ENCODE results near the gene PJA1. TPM values are rescaled to one million over a fixed set of nuclear protein-coding genes. Genes with fewer than 3 reads are reported as not detected.

Gene PJA1
- total RNA-seq, 2 donors from 2014 or later, result 9.3 to 9.8 TPM

DNA sequence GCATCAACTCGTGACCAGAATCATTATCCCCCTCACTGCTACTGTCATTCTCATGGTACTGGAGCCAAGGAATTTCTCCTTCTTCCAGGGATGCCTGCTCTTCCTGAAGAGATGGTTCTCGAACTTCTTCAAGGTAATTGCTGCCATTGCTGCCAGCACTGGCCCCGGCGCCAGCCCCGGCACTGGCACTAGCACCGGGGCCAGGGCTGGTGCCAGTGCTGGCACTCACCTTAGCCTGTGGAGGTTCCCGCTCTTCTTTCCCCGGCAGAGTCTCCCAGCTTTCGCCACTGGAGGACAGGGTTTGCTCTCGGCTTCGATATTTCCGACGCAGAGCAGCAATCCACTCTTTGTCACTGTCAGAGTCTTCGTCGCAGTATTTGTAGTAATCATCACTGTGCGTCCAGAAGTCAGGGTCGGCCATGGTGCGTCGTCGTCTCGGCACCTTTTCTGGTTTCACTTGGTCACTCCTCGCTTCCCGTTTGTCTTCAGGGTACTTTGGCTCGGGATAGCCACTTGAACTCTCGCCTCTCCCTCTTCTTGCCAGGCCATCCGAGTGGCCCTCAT lies 3.4 kb downstream of the PJA1 start:
- Histone ChIP-seq H3K4me1 (no peaks in the 10 kb centered on the region), H3K9me3 (no peaks in the 10 kb centered on the region), H3K27me3 (peaks cover 6% of the 10 kb centered on the region), H3K36me3 (no peaks in the 10 kb centered on the region), H3K4me3 (no peak overlapping the region), H3K9ac (ENCODE audit: low read depth in 2 of 2, low read length in 2 of 2) (no peak overlapping the region), H3K27ac (no peak overlapping the region)
- intact Hi-C loops (cut with DNase I), result no loop called here
- TF ChIP-seq, protein P1, sequence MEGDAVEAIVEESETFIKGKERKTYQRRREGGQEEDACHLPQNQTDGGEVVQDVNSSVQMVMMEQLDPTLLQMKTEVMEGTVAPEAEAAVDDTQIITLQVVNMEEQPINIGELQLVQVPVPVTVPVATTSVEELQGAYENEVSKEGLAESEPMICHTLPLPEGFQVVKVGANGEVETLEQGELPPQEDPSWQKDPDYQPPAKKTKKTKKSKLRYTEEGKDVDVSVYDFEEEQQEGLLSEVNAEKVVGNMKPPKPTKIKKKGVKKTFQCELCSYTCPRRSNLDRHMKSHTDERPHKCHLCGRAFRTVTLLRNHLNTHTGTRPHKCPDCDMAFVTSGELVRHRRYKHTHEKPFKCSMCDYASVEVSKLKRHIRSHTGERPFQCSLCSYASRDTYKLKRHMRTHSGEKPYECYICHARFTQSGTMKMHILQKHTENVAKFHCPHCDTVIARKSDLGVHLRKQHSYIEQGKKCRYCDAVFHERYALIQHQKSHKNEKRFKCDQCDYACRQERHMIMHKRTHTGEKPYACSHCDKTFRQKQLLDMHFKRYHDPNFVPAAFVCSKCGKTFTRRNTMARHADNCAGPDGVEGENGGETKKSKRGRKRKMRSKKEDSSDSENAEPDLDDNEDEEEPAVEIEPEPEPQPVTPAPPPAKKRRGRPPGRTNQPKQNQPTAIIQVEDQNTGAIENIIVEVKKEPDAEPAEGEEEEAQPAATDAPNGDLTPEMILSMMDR (IDR thresholded peaks at IDR 0.05), result no peak
- DNase-seq, result no peak

DNA sequence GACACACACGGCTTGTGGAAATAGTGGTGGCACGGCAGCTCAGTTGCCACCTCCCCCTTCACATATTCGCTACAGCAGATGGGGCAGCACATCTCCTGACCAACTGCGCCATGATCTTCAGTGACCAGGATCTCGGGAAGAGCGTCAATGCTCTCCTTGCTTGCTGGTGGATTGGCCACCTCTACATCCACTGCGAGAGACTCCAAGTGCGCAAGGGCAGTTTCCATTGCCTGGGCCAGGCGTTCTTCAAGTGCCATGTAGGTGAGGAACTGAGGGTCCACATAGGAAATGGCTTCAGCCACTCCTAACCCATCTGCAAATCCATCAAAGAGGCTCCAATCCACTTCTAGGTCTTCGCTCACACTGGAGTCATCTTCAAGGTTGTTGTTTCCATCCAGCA lies 3.9 kb downstream of the PJA1 start:
- no peak overlapping the region for H3K4me3 ChIP-seq
- intact Hi-C loops (cut with DNase I), result no loop called here

DNA sequence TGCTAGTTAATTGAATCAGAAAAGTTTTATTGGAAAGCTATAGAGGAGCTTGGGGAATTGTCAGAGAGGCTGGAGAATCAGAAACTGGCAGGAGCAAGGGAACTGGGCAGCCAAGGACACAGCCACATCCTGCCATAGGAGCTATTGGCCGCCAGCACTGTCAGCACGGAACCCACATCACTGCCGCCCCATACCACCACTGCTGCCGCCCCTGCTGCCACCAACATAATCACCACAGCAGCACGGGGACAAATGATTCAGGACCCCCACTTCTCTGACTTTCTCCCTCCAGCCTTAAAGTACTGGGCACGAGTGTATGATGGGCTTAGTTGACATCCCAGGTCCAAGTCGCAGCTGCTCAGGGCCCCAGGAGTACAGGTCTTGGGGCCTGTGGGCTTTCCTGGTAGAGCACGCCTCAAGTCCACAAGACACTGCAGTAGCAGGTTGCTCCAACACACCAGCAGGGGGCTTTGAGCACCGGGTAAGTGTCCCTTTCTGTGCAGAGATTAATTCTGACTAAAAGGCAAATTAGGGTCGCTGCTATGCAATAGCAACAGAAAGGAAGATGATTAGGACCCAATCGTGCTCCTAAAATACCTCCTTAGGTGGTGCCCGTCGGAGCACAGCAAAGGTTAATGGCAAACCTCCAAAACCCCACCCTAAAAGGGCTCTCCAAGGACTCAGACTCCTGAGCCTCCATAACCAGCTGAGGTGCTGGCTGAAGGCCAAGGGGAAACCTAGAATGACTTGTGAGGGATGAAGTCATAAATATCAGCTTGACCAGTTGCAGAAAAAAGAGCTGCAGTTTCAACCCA lies 6.9 kb downstream of the PJA1 start:
- H3K27ac ChIP-seq, result no peak overlapping the region
- DNase-seq, result peak; percentile 45
- intact Hi-C loops (cut with DNase I), result no loop called here

More for the DNA sequence above, 3.9 kb downstream of the PJA1 start:
- Histone ChIP-seq H3K4me1 (no peaks in the 10 kb centered on the region), H3K27ac (no peak overlapping the region), H3K9me3 (no peaks in the 10 kb centered on the region), H3K27me3 (peaks cover 6% of the 10 kb centered on the region), H3K9ac (ENCODE audit: low read depth in 2 of 2, low read length in 2 of 2) (no peak overlapping the region), H3K36me3 (no peaks in the 10 kb centered on the region)
- no peak for DNase-seq
- TF ChIP-seq, protein P1 (IDR thresholded peaks at IDR 0.05), result no peak

DNA sequence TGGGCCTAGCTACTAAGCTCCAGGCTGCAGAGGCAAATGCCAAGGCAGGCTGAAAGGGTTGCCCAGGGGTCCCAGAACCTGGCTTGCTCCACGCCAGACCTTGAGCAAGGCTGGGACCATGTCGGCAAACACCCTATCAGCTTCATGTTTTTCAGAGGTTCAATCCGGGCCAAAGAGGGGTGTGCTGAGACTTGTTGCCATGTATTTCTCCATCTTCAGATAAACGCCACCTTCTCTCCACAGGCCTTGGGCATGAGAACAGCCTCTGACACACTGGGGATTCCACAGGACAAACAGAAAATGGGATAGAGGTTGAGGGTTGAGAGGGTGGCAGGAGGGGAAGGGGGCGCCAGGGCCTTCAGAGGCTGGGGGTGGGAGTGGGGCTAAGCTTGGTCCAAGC lies 8.6 kb downstream of the PJA1 start:
- Histone ChIP-seq H3K9ac (ENCODE audit: low read depth in 2 of 2, low read length in 2 of 2) (no peak overlapping the region), H3K27me3 (peaks cover 10% of the 10 kb centered on the region), H3K36me3 (no peaks in the 10 kb centered on the region), H3K27ac (no peak overlapping the region), H3K9me3 (no peaks in the 10 kb centered on the region), H3K4me1 (no peaks in the 10 kb centered on the region), H3K4me3 (no peak overlapping the region)
- TF ChIP-seq, protein P1 (IDR thresholded peaks at IDR 0.05), result no peak
- DNase-seq, result peak; percentile 14
- intact Hi-C loops (cut with DNase I), result no loop called here

More for the DNA sequence above, 6.9 kb downstream of the PJA1 start:
- H3K36me3 ChIP-seq, result no peaks in the 10 kb centered on the region
- H3K27me3 ChIP-seq, result peaks cover 6% of the 10 kb centered on the region
- TF ChIP-seq, protein P1 (IDR thresholded peaks at IDR 0.05), result peak; percentile 33
- H3K9ac ChIP-seq (ENCODE audit: low read depth in 2 of 2, low read length in 2 of 2), result no peak overlapping the region
- no peaks in the 10 kb centered on the region for H3K4me1 ChIP-seq
- no peak overlapping the region for H3K4me3 ChIP-seq
- H3K9me3 ChIP-seq, result no peaks in the 10 kb centered on the region

DNA sequence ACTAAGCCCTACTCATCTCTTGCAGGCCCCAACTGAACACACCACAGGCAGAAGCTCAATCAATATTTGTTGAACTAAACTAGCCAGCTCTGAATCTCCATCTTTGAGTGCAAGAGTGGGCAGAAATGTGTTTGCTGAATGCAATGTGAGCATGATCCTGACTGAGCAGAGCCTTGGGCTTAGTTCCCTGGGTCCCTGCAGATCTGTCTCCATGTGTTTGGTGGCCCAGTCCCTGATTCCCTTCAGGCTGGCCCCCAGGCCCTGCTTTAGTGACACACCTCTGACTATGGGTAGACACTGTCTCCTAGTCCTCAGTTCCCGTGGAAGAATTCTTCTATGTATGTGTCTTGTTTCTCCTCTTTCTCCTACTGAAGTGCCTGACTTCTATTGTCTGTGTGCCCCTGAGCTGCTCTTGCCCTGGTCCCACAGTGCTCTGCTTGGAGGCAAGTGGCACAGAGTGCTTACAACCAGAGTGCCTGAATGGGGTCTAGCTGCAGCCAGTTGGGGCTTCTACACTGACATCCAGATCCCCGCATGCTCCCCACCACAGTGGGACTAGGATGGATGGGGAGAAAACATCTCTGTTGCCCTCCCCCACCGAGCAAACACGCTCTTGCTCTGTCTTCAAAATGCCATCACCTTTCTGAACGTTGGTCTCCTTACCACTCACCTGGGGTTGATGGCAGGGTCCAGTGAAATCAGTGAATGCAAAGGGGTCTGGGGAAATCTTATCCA lies 9.3 kb downstream of the PJA1 start:
- TF ChIP-seq, protein P1 (IDR thresholded peaks at IDR 0.05), result no peak
- Histone ChIP-seq H3K4me3 (no peak overlapping the region), H3K9me3 (no peaks in the 10 kb centered on the region), H3K4me1 (no peaks in the 10 kb centered on the region), H3K27ac (no peak overlapping the region), H3K36me3 (no peaks in the 10 kb centered on the region), H3K9ac (ENCODE audit: low read depth in 2 of 2, low read length in 2 of 2) (no peak overlapping the region), H3K27me3 (peaks cover 10% of the 10 kb centered on the region)
- intact Hi-C loops (cut with DNase I), result no loop called here
- DNase-seq, result peak; percentile 13

Data from colonic mucosa (tissue), 4 donors.